Keratinocyte (primary cell): Measurements from ENCODE around the gene ADAM30. TPM values are rescaled to one million over a fixed set of nuclear protein-coding genes. Genes with fewer than 3 reads are reported as not detected.

Experiments used
- DNase-seq: peaks from one replicate; pipeline ENCODE4 v3.0.0-alpha.2; 2011; ENCODE audit warnings: low read depth, missing footprints, low spot score
- FAIRE-seq: peaks from 2 replicates; lab custom pipeline; 2011; peaks lifted over from hg19 to GRCh38; lab: Jason Lieb, UNC
- H2AFZ ChIP-seq: 2 replicates; pipeline ENCODE4 v1.6.0; 2012; ENCODE audit warnings: low read length, control low read depth, inconsistent platforms; ENCODE audit not compliant: control insufficient read depth
- H3K27ac ChIP-seq: 2 replicates; pipeline ENCODE4 v1.5.1; 2011; ENCODE audit warnings: low read length; ENCODE audit not compliant: control insufficient read depth, insufficient read depth
- H3K27me3 ChIP-seq: 3 replicates; pipeline ENCODE4 v1.6.0; 2011; ENCODE audit warnings: low read length; ENCODE audit not compliant: control insufficient read depth, insufficient read depth; ENCODE audit errors: extremely low read depth
- H3K36me3 ChIP-seq, 2 experiments: 2 replicates in 1 of 2; 3 replicates in 1 of 2; pipeline ENCODE4 v1.5.1; 2011; ENCODE audit warnings: low read length in 2 of 2, mild to moderate bottlenecking in 1 of 2; ENCODE audit not compliant: control insufficient read depth in 2 of 2, insufficient read depth in 2 of 2; ENCODE audit errors: extremely low read depth in 1 of 2
- H3K4me1 ChIP-seq: 3 replicates; pipeline ENCODE4 v1.5.1; 2011; ENCODE audit warnings: low read length; ENCODE audit not compliant: control insufficient read depth, insufficient read depth; ENCODE audit errors: extremely low read depth
- H3K4me2 ChIP-seq: 3 replicates; pipeline ENCODE4 v1.6.0; 2011; ENCODE audit warnings: low read depth, low read length; ENCODE audit not compliant: control insufficient read depth, insufficient read depth; ENCODE audit errors: extremely low read depth
- H3K4me3 ChIP-seq, 3 experiments: fragments of 200-600 bp in 1 of 3; sonication (generic) in 1 of 3; 2 replicates in 2 of 3; 3 replicates in 1 of 3; pipeline ENCODE4 v1.5.1; 2011 to 2016; ENCODE audit warnings: low read length in 3 of 3, mild to moderate bottlenecking in 3 of 3, control low read depth in 2 of 3, inconsistent platforms in 1 of 3, low read depth in 1 of 3, mixed read lengths in 1 of 3, mixed run types in 1 of 3, moderate library complexity in 1 of 3; ENCODE audit not compliant: control insufficient read depth in 2 of 3, insufficient read depth in 2 of 3; ENCODE audit errors: extremely low read depth in 1 of 3
- H3K79me2 ChIP-seq: 2 replicates; pipeline ENCODE4 v1.6.0; 2012; ENCODE audit warnings: low read length; ENCODE audit not compliant: control insufficient read depth, insufficient read depth
- H3K9ac ChIP-seq: 3 replicates; pipeline ENCODE4 v1.6.0; 2011; ENCODE audit warnings: low read length; ENCODE audit not compliant: control insufficient read depth, insufficient read depth; ENCODE audit errors: extremely low read depth
- H3K9me1 ChIP-seq: 3 replicates; pipeline ENCODE4 v1.6.0; 2011; ENCODE audit warnings: low read length; ENCODE audit not compliant: control insufficient read depth, insufficient read depth; ENCODE audit errors: extremely low read depth
- H3K9me3 ChIP-seq: 2 replicates; pipeline ENCODE4 v1.5.1; 2012; ENCODE audit warnings: low read depth, low read length; ENCODE audit not compliant: control insufficient read depth
- H4K20me1 ChIP-seq: 3 replicates; pipeline ENCODE4 v1.6.0; 2011; ENCODE audit warnings: low read length; ENCODE audit not compliant: control insufficient read depth, insufficient read depth; ENCODE audit errors: extremely low read depth
- CTCF ChIP-seq, 3 experiments: IDR thresholded peaks in 1 of 3; conservative IDR thresholded peaks in 1 of 3; optimal IDR thresholded peaks in 1 of 3; 2 replicates in 2 of 3; 3 replicates in 1 of 3; pipeline versions ENCODE3 to v1.5.1; 2011; ENCODE audit warnings: low read length in 3 of 3, mild to moderate bottlenecking in 3 of 3, moderate library complexity in 2 of 3, control low read depth in 1 of 3, inconsistent platforms in 1 of 3; ENCODE audit not compliant: insufficient read depth in 2 of 3; ENCODE audit errors: extremely low read depth in 1 of 3
- EZH2 ChIP-seq: IDR thresholded peaks from one replicate; pipeline ENCODE4 v1.6.1; 2012; ENCODE audit warnings: inconsistent platforms, mild to moderate bottlenecking, low read length, moderate library complexity
- dilution Hi-C: fragments of 300-500 bp; cut with MboI; formaldehyde crosslinking; loops from one replicate; pipeline ENCODE4 v1.7.0; 2020; ENCODE audit warnings: low sequenced_read_pairs; ENCODE audit not compliant: extremely low pct_ligation_motif_present
- polyA plus RNA-seq, 5 experiments: library from polyadenylated mRNA; depleted of rRNA in 3 of 5; stranded (reverse) in 3 of 5; stranded (forward) in 1 of 5; unstranded in 1 of 5; fragments of >200 nt; gene quantifications; 1 replicate in 1 of 5; 2 replicates in 3 of 5; 3 replicates in 1 of 5; pipeline versions ENCODE4 v1.2.1 to v1.2.3, GENCODE V29; 2011 to 2012; ENCODE audit warnings: missing spikeins in 2 of 5, low read depth in 1 of 5, low replicate concordance in 1 of 5

ADAM30 gene
- polyA plus RNA-seq, 1 donor (not counting 4 experiments of a cell fraction or from before 2014, with no cell fraction given) = not detected

GRCh38 chr1:119887427-119887826, 8.9 kb downstream of the ADAM30 start:
- Histone ChIP-seq H3K27ac (no peak overlapping the region), H2AFZ (no peak overlapping the region), H3K4me3 (no peak overlapping the region), H3K4me2 (no peak overlapping the region), H4K20me1 (no peaks in the 10 kb centered on the region), H3K9ac (no peak overlapping the region), H3K9me3 (no peaks in the 10 kb centered on the region), H3K9me1 (no peaks in the 10 kb centered on the region), H3K36me3 (no peaks in the 10 kb centered on the region), H3K79me2 (no peaks in the 10 kb centered on the region), H3K27me3 (peaks cover 7% of the 10 kb centered on the region), H3K4me1 (no peaks in the 10 kb centered on the region)
- TF ChIP-seq CTCF (optimal IDR thresholded peaks at IDR 0.05 in 1 of 3, IDR thresholded peaks at IDR 0.05 in 1 of 3, conservative IDR thresholded peaks at IDR 0.05 in 1 of 3; ENCODE audit: extremely low read depth in 1 of 3, insufficient read depth in 2 of 3, low read length in 3 of 3) (no peak), EZH2 (no peak)
- FAIRE-seq (no peak), DNase-seq (no peak)
- dilution Hi-C loops = no loop called here

GRCh38 chr1:119885903-119886783, 10.2 kb downstream of the ADAM30 start:
- Histone ChIP-seq H2AFZ (no peak overlapping the region), H3K9ac (no peak overlapping the region), H3K4me3 (no peak overlapping the region), H3K27me3 (peaks cover 7% of the 10 kb centered on the region), H3K4me1 (no peaks in the 10 kb centered on the region), H4K20me1 (no peaks in the 10 kb centered on the region), H3K4me2 (no peak overlapping the region), H3K9me3 (no peaks in the 10 kb centered on the region), H3K27ac (no peak overlapping the region), H3K36me3 (no peaks in the 10 kb centered on the region), H3K79me2 (no peaks in the 10 kb centered on the region), H3K9me1 (no peaks in the 10 kb centered on the region)
- DNase-seq (no peak), FAIRE-seq (no peak)
- no peak for TF ChIP-seq EZH2
- peak; percentile 83 to 89 (median 88) for TF ChIP-seq CTCF (optimal IDR thresholded peaks at IDR 0.05 in 1 of 3, IDR thresholded peaks at IDR 0.05 in 1 of 3, conservative IDR thresholded peaks at IDR 0.05 in 1 of 3; ENCODE audit: extremely low read depth in 1 of 3, insufficient read depth in 2 of 3, low read length in 3 of 3)
- dilution Hi-C loops = no loop called here
